IPS-15b (cell line): ENCODE measurements around the gene PDE5A.

Experiments
- H3K27me3 ChIP-seq: one replicate; pipeline ENCODE4 v1.6.1; 2013; ENCODE audit warnings: low read length; ENCODE audit not compliant: control insufficient read depth, insufficient read depth
- H3K36me3 ChIP-seq: one replicate; pipeline ENCODE4 v1.6.1; 2013; ENCODE audit warnings: low read length; ENCODE audit not compliant: control insufficient read depth, insufficient read depth
- H3K4me1 ChIP-seq: one replicate; pipeline ENCODE4 v1.6.1; 2013; ENCODE audit warnings: mild to moderate bottlenecking, low read length; ENCODE audit not compliant: control insufficient read depth, insufficient read depth
- H3K4me3 ChIP-seq: one replicate; pipeline ENCODE4 v1.5.1; 2013; ENCODE audit warnings: low read depth, low read length
- H3K9ac ChIP-seq: one replicate; pipeline ENCODE4 v1.6.1; 2013; ENCODE audit warnings: low read depth, mild to moderate bottlenecking, low read length
- H3K9me3 ChIP-seq: one replicate; pipeline ENCODE4 v1.6.1; 2013; ENCODE audit warnings: mild to moderate bottlenecking, low read length; ENCODE audit not compliant: control insufficient read depth, insufficient read depth

The PDE5A gene

GRCh38 chr4:119579823-119580222, 48.8 kb downstream of the PDE5A start:
- Histone ChIP-seq H3K4me1 (no peaks in the 10 kb centered on the region), H3K36me3 (no peaks in the 10 kb centered on the region), H3K9ac (no peak overlapping the region), H3K4me3 (no peak overlapping the region), H3K27me3 (no peaks in the 10 kb centered on the region), H3K9me3 (no peaks in the 10 kb centered on the region)

GRCh38 chr4:119570401-119570800, 58.2 kb downstream of the PDE5A start:
- H3K36me3 ChIP-seq, result no peaks in the 10 kb centered on the region
- no peaks in the 10 kb centered on the region for H3K9me3 ChIP-seq
- no peaks in the 10 kb centered on the region for H3K4me1 ChIP-seq
- H3K4me3 ChIP-seq, result no peak overlapping the region
- H3K27me3 ChIP-seq, result no peaks in the 10 kb centered on the region
- H3K9ac ChIP-seq, result no peak overlapping the region

- Histone ChIP-seq H3K4me3 (no peak overlapping the region), H3K36me3 (peaks cover 5% of the 10 kb centered on the region), H3K9ac (no peak overlapping the region), H3K4me1 (no peaks in the 10 kb centered on the region), H3K27me3 (no peaks in the 10 kb centered on the region), H3K9me3 (no peaks in the 10 kb centered on the region)
These were observed 64.5 kb downstream of the PDE5A start for GRCh38 chr4:119564106-119564505.

- H3K9ac ChIP-seq, result no peak overlapping the region
- H3K36me3 ChIP-seq, result peaks cover 5% of the 10 kb centered on the region
- H3K9me3 ChIP-seq, result no peaks in the 10 kb centered on the region
- no peaks in the 10 kb centered on the region for H3K4me1 ChIP-seq
- no peak overlapping the region for H3K4me3 ChIP-seq
- no peaks in the 10 kb centered on the region for H3K27me3 ChIP-seq
These were observed 69.5 kb downstream of the PDE5A start for GRCh38 chr4:119559044-119559647.

GRCh38 chr4:119550857-119551532, 77.6 kb downstream of the PDE5A start:
- H3K9me3 ChIP-seq, result no peaks in the 10 kb centered on the region
- no peaks in the 10 kb centered on the region for H3K36me3 ChIP-seq
- H3K4me1 ChIP-seq, result peaks cover 5% of the 10 kb centered on the region
- no peaks in the 10 kb centered on the region for H3K27me3 ChIP-seq
- no peak overlapping the region for H3K9ac ChIP-seq
- no peak overlapping the region for H3K4me3 ChIP-seq

GRCh38 chr4:119549639-119550038, 79.0 kb downstream of the PDE5A start:
- H3K9ac ChIP-seq, result no peak overlapping the region
- no peaks in the 10 kb centered on the region for H3K9me3 ChIP-seq
- no peaks in the 10 kb centered on the region for H3K36me3 ChIP-seq
- H3K27me3 ChIP-seq, result no peaks in the 10 kb centered on the region
- H3K4me3 ChIP-seq, result no peak overlapping the region
- H3K4me1 ChIP-seq, result peaks cover 5% of the 10 kb centered on the region

GRCh38 chr4:119543779-119544178, 84.8 kb downstream of the PDE5A start:
- Histone ChIP-seq H3K36me3 (no peaks in the 10 kb centered on the region), H3K9me3 (no peaks in the 10 kb centered on the region)

GRCh38 chr4:119543187-119543586, 85.4 kb downstream of the PDE5A start:
- H3K4me3 ChIP-seq, result no peak overlapping the region
- H3K4me1 ChIP-seq, result no peaks in the 10 kb centered on the region
- H3K36me3 ChIP-seq, result no peaks in the 10 kb centered on the region
- H3K9ac ChIP-seq, result no peak overlapping the region
- no peaks in the 10 kb centered on the region for H3K27me3 ChIP-seq
- no peaks in the 10 kb centered on the region for H3K9me3 ChIP-seq

More at GRCh38 chr4:119543779-119544178, 84.8 kb downstream of the PDE5A start:
- Histone ChIP-seq H3K4me1 (no peaks in the 10 kb centered on the region), H3K9ac (no peak overlapping the region), H3K4me3 (no peak overlapping the region), H3K27me3 (no peaks in the 10 kb centered on the region)

- Histone ChIP-seq H3K9ac (no peak overlapping the region), H3K4me1 (peaks cover 4% of the 10 kb centered on the region), H3K4me3 (no peak overlapping the region), H3K9me3 (no peaks in the 10 kb centered on the region), H3K27me3 (no peaks in the 10 kb centered on the region), H3K36me3 (no peaks in the 10 kb centered on the region)
These were observed 88.4 kb downstream of the PDE5A start for GRCh38 chr4:119540249-119540648.

- no peaks in the 10 kb centered on the region for H3K36me3 ChIP-seq
- H3K27me3 ChIP-seq, result no peaks in the 10 kb centered on the region
- no peak overlapping the region for H3K4me3 ChIP-seq
These were observed 91.0 kb downstream of the PDE5A start for GRCh38 chr4:119537586-119537985.

GRCh38 chr4:119536572-119537528, 91.8 kb downstream of the PDE5A start:
- no peak overlapping the region for H3K4me3 ChIP-seq
- peaks cover 16% of the 10 kb centered on the region for H3K4me1 ChIP-seq
- no peaks in the 10 kb centered on the region for H3K27me3 ChIP-seq
- H3K36me3 ChIP-seq, result no peaks in the 10 kb centered on the region
- H3K9me3 ChIP-seq, result peaks cover 6% of the 10 kb centered on the region
- H3K9ac ChIP-seq, result no peak overlapping the region

More at GRCh38 chr4:119537586-119537985, 91.0 kb downstream of the PDE5A start:
- H3K9ac ChIP-seq, result no peak overlapping the region
- H3K9me3 ChIP-seq, result peaks cover 6% of the 10 kb centered on the region
- peaks cover 9% of the 10 kb centered on the region for H3K4me1 ChIP-seq
